ENCODE data around the gene APLP2.

APLP2 gene

DNA sequence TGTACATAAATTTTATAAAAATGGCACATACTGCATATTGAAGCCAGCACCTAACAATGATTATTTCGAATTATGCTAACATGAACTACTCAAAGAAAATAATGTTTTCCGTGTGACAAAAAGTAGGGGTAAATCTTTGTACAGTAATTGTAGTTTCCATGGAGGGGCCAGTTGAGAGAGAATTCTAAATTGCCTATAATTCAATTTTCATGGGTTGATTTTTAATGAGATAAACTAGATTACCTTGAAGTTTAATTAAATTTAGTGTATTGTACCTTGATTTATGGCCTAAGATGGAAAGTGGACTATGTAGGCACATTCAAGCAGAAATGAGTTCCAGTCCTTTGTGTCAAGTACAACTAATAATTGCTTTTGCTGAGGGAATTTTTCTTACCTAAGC lies 5.0 kb downstream of the APLP2 start:
- DNase-seq = no peak

DNA sequence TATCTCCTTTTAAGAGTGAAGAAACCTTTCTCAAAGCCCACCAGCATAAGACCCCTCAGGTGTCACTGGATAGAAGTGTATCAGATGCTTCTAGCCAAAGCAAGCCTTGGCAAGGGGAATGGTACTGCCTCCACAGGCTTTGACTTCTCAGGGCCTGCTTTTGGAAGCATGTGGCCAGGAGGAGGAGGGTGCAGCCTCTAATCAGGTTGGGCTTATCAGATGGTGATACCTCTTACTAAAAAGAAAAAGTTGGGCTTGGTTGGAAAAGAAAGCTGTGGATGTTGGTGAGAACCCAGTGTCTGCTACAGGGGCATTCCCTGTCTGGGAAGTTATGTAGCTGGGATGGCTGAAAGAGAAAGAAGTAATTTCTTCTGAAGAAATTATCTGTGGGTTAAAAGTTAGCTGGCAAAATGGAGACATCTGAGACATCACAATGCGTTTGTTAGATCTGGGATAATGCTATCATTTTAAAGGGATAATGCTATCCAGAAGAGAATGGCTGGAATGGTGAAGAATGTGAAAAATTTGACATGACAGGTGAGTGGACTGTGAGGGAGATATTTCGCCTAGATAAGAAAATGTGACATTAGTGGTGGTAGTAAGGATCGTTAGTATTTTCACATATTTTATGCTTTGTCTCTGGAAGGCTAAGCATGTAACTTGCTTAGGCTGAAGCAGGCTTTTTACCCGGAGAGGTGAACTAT lies 7.2 kb downstream of the APLP2 start:
- Histone ChIP-seq H3K9ac (ENCODE audit: low read length) (no peak overlapping the region), H3K56ac (ENCODE audit: low read length) (peak overlapping the region; percentile 12), H3K27me3 (ENCODE audit: insufficient read depth, low read length, poor library complexity) (no peaks in the 10 kb centered on the region), H3K4me3 (ENCODE audit: low read length) (no peak overlapping the region), H3K4ac (ENCODE audit: low read depth, low read length) (no peak overlapping the region), H3K4me2 (ENCODE audit: low read length) (no peak overlapping the region), H3K18ac (ENCODE audit: low read length) (no peak overlapping the region), H2BK120ac (ENCODE audit: low read depth, low read length) (peak overlapping the region; percentile 82), H3K36me3 (ENCODE audit: control insufficient read depth, insufficient read depth, low read length) (no peaks in the 10 kb centered on the region), H2AK5ac (ENCODE audit: low read length) (peak overlapping the region; percentile 50), H3K79me2 (ENCODE audit: control insufficient read depth, insufficient read depth, low read length) (peaks cover 52% of the 10 kb centered on the region), H2BK5ac (ENCODE audit: low read length) (no peak overlapping the region), H3K79me1 (ENCODE audit: low read length) (peaks cover 3% of the 10 kb centered on the region), H2BK15ac (replicated peaks; ENCODE audit: low read depth) (no peak overlapping the region), H3K27ac (ENCODE audit: low read depth, low read length) (peak overlapping the region; percentile 88), H3K4me1 (ENCODE audit: control insufficient read depth, low read depth, low read length) (peaks cover 15% of the 10 kb centered on the region), H4K8ac (ENCODE audit: low read depth, low read length) (no peak overlapping the region), H3K23ac (ENCODE audit: low read length) (no peak overlapping the region), H4K5ac (ENCODE audit: low read length) (no peak overlapping the region)
- peak; percentile 93 for DNase-seq
- no CpG with 5 or more reads among the region's 4 CpGs for WGBS (ENCODE audit: extremely low coverage, insufficient coverage, low lambda C conversion rate)

More for the DNA sequence above, 5.0 kb downstream of the APLP2 start:
- Histone ChIP-seq H3K36me3 (ENCODE audit: control insufficient read depth, insufficient read depth, low read length) (no peaks in the 10 kb centered on the region), H3K27ac (ENCODE audit: low read depth, low read length) (no peak overlapping the region), H3K23ac (ENCODE audit: low read length) (no peak overlapping the region), H2BK15ac (replicated peaks; ENCODE audit: low read depth) (no peak overlapping the region), H3K79me2 (ENCODE audit: control insufficient read depth, insufficient read depth, low read length) (peaks cover 54% of the 10 kb centered on the region), H4K8ac (ENCODE audit: low read depth, low read length) (no peak overlapping the region), H3K9ac (ENCODE audit: low read length) (no peak overlapping the region), H3K4ac (ENCODE audit: low read depth, low read length) (no peak overlapping the region), H3K27me3 (ENCODE audit: insufficient read depth, low read length, poor library complexity) (no peaks in the 10 kb centered on the region), H2AK5ac (ENCODE audit: low read length) (no peak overlapping the region), H3K4me2 (ENCODE audit: low read length) (no peak overlapping the region), H3K18ac (ENCODE audit: low read length) (no peak overlapping the region), H3K56ac (ENCODE audit: low read length) (no peak overlapping the region), H3K4me3 (ENCODE audit: low read length) (no peak overlapping the region), H2BK5ac (ENCODE audit: low read length) (no peak overlapping the region), H2BK120ac (ENCODE audit: low read depth, low read length) (no peak overlapping the region), H4K5ac (ENCODE audit: low read length) (no peak overlapping the region), H3K79me1 (ENCODE audit: low read length) (peaks cover 4% of the 10 kb centered on the region), H3K4me1 (ENCODE audit: control insufficient read depth, low read depth, low read length) (peaks cover 17% of the 10 kb centered on the region)
- WGBS (ENCODE audit: extremely low coverage, insufficient coverage, low lambda C conversion rate) = no CpG with 5 or more reads among the region's 2 CpGs

DNA sequence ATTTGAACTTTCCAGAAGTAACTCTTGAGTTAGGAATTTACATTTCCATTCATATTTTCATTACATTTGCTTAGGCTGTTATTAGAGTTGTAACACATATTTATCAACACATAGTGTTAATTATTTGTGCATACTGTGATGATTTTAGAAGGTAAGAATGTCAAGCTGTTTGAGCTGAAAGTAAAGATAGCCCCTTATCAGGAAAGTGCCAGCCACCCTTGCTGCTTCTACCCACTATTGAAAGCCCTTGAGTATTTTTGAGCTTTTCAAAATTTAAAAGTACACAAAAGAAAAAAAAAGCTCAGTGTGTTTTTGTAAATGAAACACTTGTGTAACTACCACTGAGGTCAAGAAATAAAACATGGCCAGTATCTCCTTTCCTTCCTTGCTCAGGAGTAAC lies 8.0 kb downstream of the APLP2 start:
- peak; percentile 68 for DNase-seq
- Histone ChIP-seq H3K4ac (ENCODE audit: low read depth, low read length) (no peak overlapping the region), H4K8ac (ENCODE audit: low read depth, low read length) (no peak overlapping the region), H2BK15ac (replicated peaks; ENCODE audit: low read depth) (no peak overlapping the region), H3K79me1 (ENCODE audit: low read length) (peaks cover 2% of the 10 kb centered on the region), H4K5ac (ENCODE audit: low read length) (no peak overlapping the region), H3K79me2 (ENCODE audit: control insufficient read depth, insufficient read depth, low read length) (peaks cover 50% of the 10 kb centered on the region), H3K27ac (ENCODE audit: low read depth, low read length) (no peak overlapping the region), H3K36me3 (ENCODE audit: control insufficient read depth, insufficient read depth, low read length) (no peaks in the 10 kb centered on the region), H3K9ac (ENCODE audit: low read length) (no peak overlapping the region), H3K56ac (ENCODE audit: low read length) (no peak overlapping the region), H3K4me2 (ENCODE audit: low read length) (no peak overlapping the region), H2BK5ac (ENCODE audit: low read length) (no peak overlapping the region), H2BK120ac (ENCODE audit: low read depth, low read length) (no peak overlapping the region), H3K18ac (ENCODE audit: low read length) (no peak overlapping the region), H3K27me3 (ENCODE audit: insufficient read depth, low read length, poor library complexity) (no peaks in the 10 kb centered on the region), H2AK5ac (ENCODE audit: low read length) (no peak overlapping the region), H3K4me3 (ENCODE audit: low read length) (no peak overlapping the region), H3K4me1 (ENCODE audit: control insufficient read depth, low read depth, low read length) (peaks cover 12% of the 10 kb centered on the region), H3K23ac (ENCODE audit: low read length) (no peak overlapping the region)

- Histone ChIP-seq H4K8ac (ENCODE audit: low read depth, low read length) (no peak overlapping the region), H3K4ac (ENCODE audit: low read depth, low read length) (no peak overlapping the region), H3K23ac (ENCODE audit: low read length) (no peak overlapping the region), H3K56ac (ENCODE audit: low read length) (no peak overlapping the region), H2BK120ac (ENCODE audit: low read depth, low read length) (no peak overlapping the region), H3K27me3 (ENCODE audit: insufficient read depth, low read length, poor library complexity) (no peaks in the 10 kb centered on the region), H3K4me3 (ENCODE audit: low read length) (no peak overlapping the region), H3K18ac (ENCODE audit: low read length) (no peak overlapping the region), H4K5ac (ENCODE audit: low read length) (no peak overlapping the region), H3K27ac (ENCODE audit: low read depth, low read length) (no peak overlapping the region), H2AK5ac (ENCODE audit: low read length) (no peak overlapping the region), H3K36me3 (ENCODE audit: control insufficient read depth, insufficient read depth, low read length) (no peaks in the 10 kb centered on the region), H3K9ac (ENCODE audit: low read length) (no peak overlapping the region), H3K79me1 (ENCODE audit: low read length) (peaks cover 4% of the 10 kb centered on the region), H3K4me1 (ENCODE audit: control insufficient read depth, low read depth, low read length) (peaks cover 12% of the 10 kb centered on the region), H2BK15ac (replicated peaks; ENCODE audit: low read depth) (no peak overlapping the region), H3K4me2 (ENCODE audit: low read length) (no peak overlapping the region), H3K79me2 (ENCODE audit: control insufficient read depth, insufficient read depth, low read length) (peaks cover 51% of the 10 kb centered on the region), H2BK5ac (ENCODE audit: low read length) (peak overlapping the region; percentile 54)
- no peak for DNase-seq
- no CpG with 5 or more reads among the region's 6 CpGs for WGBS (ENCODE audit: extremely low coverage, insufficient coverage, low lambda C conversion rate)
Measured at GRCh38 chr11:130078080-130078479, 8.4 kb downstream of the APLP2 start.

GRCh38 chr11:130085671-130086290 lies 16.1 kb downstream of the APLP2 start:
- no peak overlapping the region for H3K56ac ChIP-seq (ENCODE audit: low read length)
- no peaks in the 10 kb centered on the region for H3K36me3 ChIP-seq (ENCODE audit: control insufficient read depth, insufficient read depth, low read length)
- no peak overlapping the region for H2BK120ac ChIP-seq (ENCODE audit: low read depth, low read length)
- DNase-seq = no peak
- H3K79me2 ChIP-seq (ENCODE audit: control insufficient read depth, insufficient read depth, low read length) = peaks cover 54% of the 10 kb centered on the region
- peaks cover 6% of the 10 kb centered on the region for H3K4me1 ChIP-seq (ENCODE audit: control insufficient read depth, low read depth, low read length)
- H3K9ac ChIP-seq (ENCODE audit: low read length) = no peak overlapping the region
- no peaks in the 10 kb centered on the region for H3K27me3 ChIP-seq (ENCODE audit: insufficient read depth, low read length, poor library complexity)
- H4K5ac ChIP-seq (ENCODE audit: low read length) = no peak overlapping the region
- H4K8ac ChIP-seq (ENCODE audit: low read depth, low read length) = no peak overlapping the region
- H3K27ac ChIP-seq (ENCODE audit: low read depth, low read length) = no peak overlapping the region
- H2AK5ac ChIP-seq (ENCODE audit: low read length) = no peak overlapping the region
- H2BK15ac ChIP-seq (replicated peaks; ENCODE audit: low read depth) = no peak overlapping the region
- no peak overlapping the region for H3K4me3 ChIP-seq (ENCODE audit: low read length)
- H3K79me1 ChIP-seq (ENCODE audit: low read length) = peaks cover 17% of the 10 kb centered on the region
- H3K4me2 ChIP-seq (ENCODE audit: low read length) = no peak overlapping the region
- no peak overlapping the region for H2BK5ac ChIP-seq (ENCODE audit: low read length)
- no peak overlapping the region for H3K23ac ChIP-seq (ENCODE audit: low read length)
- WGBS (ENCODE audit: extremely low coverage, insufficient coverage, low lambda C conversion rate) = no CpG with 5 or more reads among the region's 6 CpGs
- H3K4ac ChIP-seq (ENCODE audit: low read depth, low read length) = no peak overlapping the region
- peak overlapping the region; percentile 10 for H3K18ac ChIP-seq (ENCODE audit: low read length)

Measured in mesendoderm (in vitro differentiated cells).